ENCODE measurements around the gene GPR108. TPM values are rescaled to one million over a fixed set of nuclear protein-coding genes. Genes with fewer than 3 reads are reported as not detected.

Gene GPR108
- total and polyA plus RNA-seq, 2 of the 13 experiments (the other 11 are each of a cell fraction or from before 2014, with no cell fraction given), result 36.4 to 63.0 TPM

DNA sequence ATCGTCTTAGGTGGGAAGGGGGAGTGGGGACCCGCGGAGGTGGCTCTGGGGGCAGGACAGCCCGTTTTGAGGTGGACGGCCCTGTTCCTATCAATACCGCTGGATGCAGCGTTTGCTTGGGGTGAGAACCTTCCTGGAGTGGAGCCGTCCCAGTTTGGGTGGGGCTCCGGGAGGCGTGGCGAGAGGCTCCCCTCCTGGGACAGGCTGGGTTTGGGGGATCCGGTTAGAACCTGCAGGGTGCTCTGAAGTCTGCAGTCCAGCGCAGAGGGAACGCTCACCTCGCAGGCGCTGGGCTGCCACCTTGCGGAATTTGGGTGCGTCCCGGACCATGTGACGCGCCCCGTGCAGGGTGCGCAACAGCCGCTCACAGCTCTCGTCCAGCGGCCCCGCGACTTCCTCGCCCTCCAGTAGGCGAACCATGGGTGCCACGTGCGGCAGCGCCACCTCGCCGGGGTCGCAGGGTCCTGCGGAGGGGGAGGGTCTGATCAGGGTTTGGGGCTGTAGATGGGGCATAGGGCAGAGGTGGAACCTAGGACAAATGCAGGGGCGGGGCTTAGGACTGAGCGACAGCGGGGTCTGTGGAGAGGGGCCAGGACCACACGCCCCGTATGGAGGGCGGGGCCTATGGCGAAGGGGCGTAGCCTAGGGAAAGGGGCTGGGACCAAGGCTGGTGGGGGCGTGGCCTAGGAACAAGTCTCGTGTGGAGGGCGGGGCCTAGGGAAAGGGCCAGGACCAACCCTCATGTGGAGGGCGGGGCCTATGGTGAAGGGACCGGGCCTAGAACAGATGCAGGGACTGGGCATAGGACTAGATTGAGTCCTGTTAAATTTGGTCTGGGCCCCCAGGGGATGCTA lies 16.0 kb upstream of the GPR108 start (continued):
- TF ChIP-seq ELF3 (CRISPR knock-in tag; IDR thresholded peaks at IDR 0.05), result peak; percentile 37
- TF ChIP-seq REL (CRISPR knock-in tag; conservative IDR thresholded peaks at IDR 0.05), result no peak
- TF ChIP-seq PHF8 (CRISPR knock-in tag; IDR thresholded peaks at IDR 0.05), result 0 out of 2 replicates have a peak, but pooled peaks have one; percentile 39
- 0 out of 2 replicates have a peak, but pooled peaks have one; percentile 89 for TF ChIP-seq GLI4 (CRISPR knock-in tag; IDR thresholded peaks at IDR 0.05; ENCODE audit: borderline replicate concordance)
- peak; percentile 87 for TF ChIP-seq ERF (CRISPR knock-in tag; IDR thresholded peaks at IDR 0.05)
- TF ChIP-seq ZNF121 (CRISPR knock-in tag; IDR thresholded peaks at IDR 0.05), result peak; percentile 72; the same call in 1 of the 2 replicates
- TF ChIP-seq SMYD3 (CRISPR knock-in tag; IDR thresholded peaks at IDR 0.05), result no peak
- TF ChIP-seq ZNF451 (CRISPR knock-in tag; IDR thresholded peaks at IDR 0.05), result no peak
- TF ChIP-seq ZNF7 (CRISPR knock-in tag; IDR thresholded peaks at IDR 0.05), result no peak
- TF ChIP-seq CCAR2 (optimal IDR thresholded peaks at IDR 0.05; ENCODE audit: low read depth, low read length), result no peak
- peak; percentile 65; the same call in 1 of the 2 replicates for TF ChIP-seq ZBTB33 (CRISPR knock-in tag; IDR thresholded peaks at IDR 0.05)
- 0 out of 2 replicates have a peak, but pooled peaks have one; percentile 22 for TF ChIP-seq RELA (CRISPR knock-in tag; IDR thresholded peaks at IDR 0.05)
- TF ChIP-seq MAF1 (CRISPR knock-in tag; IDR thresholded peaks at IDR 0.05; ENCODE audit: borderline replicate concordance), result 0 out of 2 replicates have a peak, but pooled peaks have one; percentile 33
- peak; percentile 33; the same call in 1 of the 2 replicates for TF ChIP-seq CHD2 (IDR thresholded peaks at IDR 0.05; ENCODE audit: low read depth, low read length)
- no peak for TF ChIP-seq RCOR2 (CRISPR knock-in tag; IDR thresholded peaks at IDR 0.05)
- no peak for TF ChIP-seq KAT7 (CRISPR knock-in tag; IDR thresholded peaks at IDR 0.05; ENCODE audit: borderline replicate concordance)
- TF ChIP-seq CEBPB (IDR thresholded peaks at IDR 0.05; ENCODE audit: borderline replicate concordance, low read depth, low read length), result no peak
- no peak for TF ChIP-seq ATAD3A (CRISPR knock-in tag; IDR thresholded peaks at IDR 0.05)
- TF ChIP-seq SMARCC2 (IDR thresholded peaks at IDR 0.05), result no peak
- TF ChIP-seq NR2F2 (IDR thresholded peaks at IDR 0.05; ENCODE audit: borderline replicate concordance, low read depth), result no peak; the same call in 1 of the 2 replicates
- no peak for TF ChIP-seq ZKSCAN8 (CRISPR knock-in tag; IDR thresholded peaks at IDR 0.05; ENCODE audit: borderline replicate concordance)
- no peak for TF ChIP-seq ZNF3 (CRISPR knock-in tag; IDR thresholded peaks at IDR 0.05)
- peak; percentile 60 for TF ChIP-seq BRD4 (CRISPR knock-in tag; IDR thresholded peaks at IDR 0.05)
- no peak for TF ChIP-seq ZNF33A (CRISPR knock-in tag; IDR thresholded peaks at IDR 0.05; ENCODE audit: borderline replicate concordance)
- no peak for TF ChIP-seq TBL1XR1 (IDR thresholded peaks at IDR 0.05; ENCODE audit: borderline replicate concordance, low read length, partially characterized antibody)
- no peak for TF ChIP-seq CSRNP2 (CRISPR knock-in tag; conservative IDR thresholded peaks at IDR 0.05; ENCODE audit: low read depth)
